H1 (cell line): ENCODE data around the gene DCUN1D4. TPM values are rescaled to one million over a fixed set of nuclear protein-coding genes. Genes with fewer than 3 reads are reported as not detected.
A peak's percentile ranks its signal among the peaks of the same experiment; 100 is the strongest.

Experiments
- CTCF ChIA-PET: fragments of 300-600 bp; sonication (Branson Sonifier 250); formaldehyde crosslinking; loops from one replicate; lab custom pipeline; 2021; ENCODE audit not compliant: partially characterized antibody; lab: Charles Lee
- POLR2A ChIA-PET: fragments of 300-600 bp; sonication (Branson Sonifier 250); formaldehyde crosslinking; loops from one replicate; lab custom pipeline; 2021; ENCODE audit warnings: inconsistent platforms; ENCODE audit not compliant: partially characterized antibody; lab: Charles Lee
- DNase-seq, 2 experiments: peaks; one replicate each; pipeline versions ENCODE4 v3.0.0 to v3.0.0-alpha.2; 2010 to 2022; ENCODE audit warnings: low spot score in 2 of 2, low read depth in 1 of 2, mixed read lengths in 1 of 2
- FAIRE-seq: peaks from 2 replicates; lab custom pipeline; 2011; peaks lifted over from hg19 to GRCh38; lab: Jason Lieb, UNC
- H2AFZ ChIP-seq: 2 replicates; pipeline ENCODE4 v1.8.1; 2012; ENCODE audit warnings: low read length, inconsistent platforms
- H2AK5ac ChIP-seq: 2 replicates; pipeline ENCODE4 v1.6.1; 2013; ENCODE audit warnings: low read depth, low read length
- H2BK120ac ChIP-seq: replicated peaks from 2 replicates; pipeline ENCODE3; 2013; ENCODE audit warnings: low read depth, low read length, inconsistent platforms
- H2BK12ac ChIP-seq: 2 replicates; pipeline ENCODE4 v1.6.1; 2013; ENCODE audit warnings: low read depth, low read length
- H2BK15ac ChIP-seq: 2 replicates; pipeline ENCODE4 v1.6.1; 2013; ENCODE audit warnings: low read length
- H2BK20ac ChIP-seq: 2 replicates; pipeline ENCODE4 v1.6.1; 2013; ENCODE audit warnings: low read length
- H2BK5ac ChIP-seq: 2 replicates; pipeline ENCODE4 v1.6.1; 2013; ENCODE audit warnings: low read depth, low read length
- H3K14ac ChIP-seq: 2 replicates; pipeline ENCODE4 v1.6.1; 2013; ENCODE audit warnings: inconsistent platforms; ENCODE audit not compliant: insufficient read length
- H3K18ac ChIP-seq: 2 replicates; pipeline ENCODE4 v1.6.1; 2013; ENCODE audit warnings: low read length; ENCODE audit errors: extremely low read depth
- H3K23ac ChIP-seq: 2 replicates; pipeline ENCODE4 v1.6.1; 2013; ENCODE audit warnings: inconsistent platforms; ENCODE audit not compliant: insufficient read length
- H3K23me2 ChIP-seq: 2 replicates; pipeline ENCODE4 v1.6.1; 2013; ENCODE audit warnings: low read depth, low read length
- H3K27ac ChIP-seq: 2 replicates; pipeline ENCODE4 v1.6.1; 2011; ENCODE audit warnings: low read depth, low read length, inconsistent platforms
- H3K27me3 ChIP-seq, 4 experiments: replicated peaks in 1 of 4; 1 replicate in 1 of 4; 2 replicates in 3 of 4; pipeline versions ENCODE4 v1.6.1 to v1.8.1; 2011 to 2013; ENCODE audit warnings: low read length in 3 of 4, mild to moderate bottlenecking in 3 of 4, inconsistent platforms in 2 of 4, mixed read lengths in 2 of 4, moderate library complexity in 1 of 4; ENCODE audit not compliant: control insufficient read depth in 3 of 4, insufficient read depth in 3 of 4; ENCODE audit errors: extremely low read depth in 1 of 4
- H3K36me3 ChIP-seq, 4 experiments: 2 replicates each; pipeline versions ENCODE4 v1.6.1 to v1.8.1; 2011 to 2013; ENCODE audit warnings: mild to moderate bottlenecking in 4 of 4, low read length in 3 of 4, moderate library complexity in 2 of 4, control low read depth in 1 of 4, inconsistent platforms in 1 of 4; ENCODE audit not compliant: insufficient read depth in 4 of 4, control insufficient read depth in 2 of 4
- H3K4ac ChIP-seq: replicated peaks from 2 replicates; pipeline ENCODE3; 2013; ENCODE audit warnings: low read length, low read depth, mixed read lengths, inconsistent platforms; ENCODE audit not compliant: insufficient read length
- H3K4me1 ChIP-seq, 4 experiments: replicated peaks in 1 of 4; 1 replicate in 1 of 4; 2 replicates in 3 of 4; pipeline versions ENCODE4 v1.6.1 to v1.8.1; 2011 to 2013; ENCODE audit warnings: low read length in 3 of 4, inconsistent platforms in 2 of 4, mixed read lengths in 1 of 4; ENCODE audit not compliant: insufficient read depth in 4 of 4, control insufficient read depth in 3 of 4
- H3K4me2 ChIP-seq, 2 experiments: 2 replicates each; pipeline versions ENCODE4 v1.6.1 to v1.8.1; 2011 to 2013; ENCODE audit warnings: low read depth in 2 of 2, low read length in 2 of 2, control low read depth in 1 of 2, inconsistent platforms in 1 of 2, mild to moderate bottlenecking in 1 of 2; ENCODE audit not compliant: insufficient read depth in 1 of 2
- H3K4me3 ChIP-seq, 4 experiments: fragments of 200-600, 300-600 bp in 1 of 4; sonication (generic), shearing (Covaris generic), sonication (Bioruptor Twin) in 1 of 4; 2 replicates each; pipeline versions ENCODE4 v1.5.1 to v1.8.1; 2011 to 2016; ENCODE audit warnings: low read length in 4 of 4, low read depth in 3 of 4, control low read depth in 2 of 4, inconsistent platforms in 2 of 4, mild to moderate bottlenecking in 2 of 4, mixed read lengths in 1 of 4, moderate library complexity in 1 of 4; ENCODE audit not compliant: insufficient read depth in 2 of 4; ENCODE audit errors: extremely low read depth in 1 of 4
- H3K56ac ChIP-seq: replicated peaks from 2 replicates; pipeline ENCODE3; 2013; ENCODE audit warnings: low read depth, mild to moderate bottlenecking, mixed read lengths, low read length, inconsistent platforms; ENCODE audit not compliant: insufficient read length
- H3K79me1 ChIP-seq: 2 replicates; pipeline ENCODE4 v1.6.1; 2013; ENCODE audit warnings: low read depth, low read length, control low read depth
- H3K79me2 ChIP-seq, 2 experiments: 2 replicates each; pipeline versions ENCODE4 v1.6.1 to v1.8.1; 2012 to 2013; ENCODE audit warnings: low read length in 2 of 2, mild to moderate bottlenecking in 2 of 2, inconsistent platforms in 1 of 2; ENCODE audit not compliant: insufficient read depth in 2 of 2, control insufficient read depth in 1 of 2
- H3K9ac ChIP-seq, 4 experiments: replicated peaks in 1 of 4; 1 replicate in 1 of 4; 2 replicates in 3 of 4; pipeline versions ENCODE4 v1.6.1 to v1.8.1; 2011 to 2013; ENCODE audit warnings: low read depth in 3 of 4, low read length in 3 of 4, control low read depth in 2 of 4, mild to moderate bottlenecking in 2 of 4, moderate library complexity in 2 of 4, inconsistent platforms in 1 of 4; ENCODE audit errors: extremely low read depth in 1 of 4
- H3K9me3 ChIP-seq, 2 experiments: 2 replicates each; pipeline versions ENCODE4 v1.6.1 to v1.8.1; 2012 to 2013; ENCODE audit warnings: mild to moderate bottlenecking in 2 of 2, moderate library complexity in 2 of 2, control low read depth in 1 of 2, inconsistent platforms in 1 of 2, low read depth in 1 of 2, low read length in 1 of 2, mixed read lengths in 1 of 2; ENCODE audit not compliant: insufficient read depth in 2 of 2
- H4K20me1 ChIP-seq, 2 experiments: replicated peaks in 1 of 2; 2 replicates each; pipeline versions ENCODE3 to v1.8.1; 2011 to 2013; ENCODE audit warnings: inconsistent platforms in 2 of 2, low read length in 2 of 2, mild to moderate bottlenecking in 1 of 2; ENCODE audit not compliant: insufficient read depth in 2 of 2, control insufficient read depth in 1 of 2
- H4K5ac ChIP-seq: 2 replicates; pipeline ENCODE4 v1.6.1; 2013; ENCODE audit warnings: low read length, low read depth, mixed read lengths, inconsistent platforms; ENCODE audit not compliant: insufficient read length
- H4K8ac ChIP-seq: 2 replicates; pipeline ENCODE4 v1.8.0; 2013; ENCODE audit warnings: mild to moderate bottlenecking, moderate library complexity, low read length, inconsistent platforms; ENCODE audit not compliant: insufficient read depth; ENCODE audit errors: extremely low read depth
- H4K91ac ChIP-seq: replicated peaks from 2 replicates; pipeline ENCODE3; 2013; ENCODE audit warnings: low read length, mixed read lengths, inconsistent platforms; ENCODE audit not compliant: insufficient read length
- CHD1 ChIP-seq: IDR thresholded peaks from 2 replicates; pipeline ENCODE4 v1.6.1; 2012; ENCODE audit warnings: low read depth, low read length, improper control_type of control experiment
- CHD2 ChIP-seq: IDR thresholded peaks from 2 replicates; pipeline ENCODE4 v1.6.1; 2012; ENCODE audit warnings: low read length, improper control_type of control experiment
- E2F6 ChIP-seq: IDR thresholded peaks from 2 replicates; pipeline ENCODE4 v1.6.1; 2012; ENCODE audit warnings: inconsistent platforms
- EP300 ChIP-seq, 2 experiments: IDR thresholded peaks; 1 replicate in 1 of 2; 2 replicates in 1 of 2; pipeline ENCODE4 v1.6.1; 2011 to 2012; ENCODE audit warnings: low read depth in 2 of 2, low read length in 2 of 2, mild to moderate bottlenecking in 2 of 2, borderline replicate concordance in 1 of 2, inconsistent platforms in 1 of 2, moderate library complexity in 1 of 2
- HDAC2 ChIP-seq, 2 experiments: fragments of 300-600 bp in 1 of 2; sonication (generic) in 1 of 2; IDR thresholded peaks; 2 replicates each; pipeline ENCODE4 v1.6.1; 2011 to 2012; ENCODE audit warnings: low read depth in 2 of 2, low read length in 2 of 2, mild to moderate bottlenecking in 2 of 2, moderate library complexity in 2 of 2, borderline replicate concordance in 1 of 2, inconsistent platforms in 1 of 2
- HDAC6 ChIP-seq: IDR thresholded peaks from one replicate; pipeline ENCODE4 v1.7.1; 2012; ENCODE audit warnings: low read depth, mild to moderate bottlenecking, inconsistent platforms, low read length, moderate library complexity
- JUND ChIP-seq: IDR thresholded peaks from 2 replicates; pipeline ENCODE4 v1.6.1; 2011; ENCODE audit warnings: mild to moderate bottlenecking, improper control_type of control experiment, low read length
- KDM1A ChIP-seq: fragments of 200-600, 300-600 bp; sonication (generic); IDR thresholded peaks from 2 replicates; pipeline ENCODE4 v1.7.1; 2016; ENCODE audit warnings: mild to moderate bottlenecking, low read length, borderline replicate concordance
- RBBP5 ChIP-seq: IDR thresholded peaks from 2 replicates; pipeline ENCODE4 v1.7.1; 2012; ENCODE audit warnings: low read depth, mild to moderate bottlenecking, inconsistent platforms, low read length, moderate library complexity, borderline replicate concordance
- SAP30 ChIP-seq: fragments of 300-600 bp; sonication (generic); IDR thresholded peaks from 2 replicates; pipeline ENCODE4 v1.7.1; 2012; ENCODE audit warnings: low read length, moderate library complexity, mild to moderate bottlenecking, inconsistent platforms; ENCODE audit not compliant: insufficient read depth, insufficient replicate concordance
- SP4 ChIP-seq: IDR thresholded peaks from 2 replicates; pipeline ENCODE4 v1.6.1; 2012; ENCODE audit warnings: low read length, inconsistent platforms
- TAF1 ChIP-seq: IDR thresholded peaks from 2 replicates; pipeline ENCODE4 v1.6.1; 2011; ENCODE audit warnings: mild to moderate bottlenecking, low read depth, low read length
- TAF7 ChIP-seq: optimal IDR thresholded peaks from 2 replicates; pipeline ENCODE3; 2011; ENCODE audit warnings: low read depth, mild to moderate bottlenecking, inconsistent platforms, low read length, moderate library complexity, borderline replicate concordance
- WGBS, 2 experiments: shearing (Covaris generic) in 1 of 2; methylation state at CpG; one replicate each; pipeline versions ENCODE4 v1.1.6 to v1.1.7; 2013 to 2015; ENCODE audit warnings: low lambda C conversion rate in 2 of 2, mixed read lengths in 2 of 2, inconsistent platforms in 1 of 2, low coverage in 1 of 2, missing lambda C conversion rate in 1 of 2; ENCODE audit not compliant: insufficient replicate concordance in 2 of 2, insufficient coverage in 1 of 2, insufficient read length in 1 of 2; ENCODE audit errors: extremely low coverage in 1 of 2, missing lambda C conversion rate in 1 of 2; 5-methylcytosine and 5-hydroxymethylcytosine counted together
- polyA plus RNA-seq, 7 experiments: library from polyadenylated mRNA; depleted of rRNA in 3 of 7; stranded (reverse) in 5 of 7; unstranded in 2 of 7; fragments of >200 nt in 5 of 7; fragments of 200-250 nt in 2 of 7; gene quantifications; 1 replicate in 5 of 7; 2 replicates in 1 of 7; 4 replicates in 1 of 7; pipeline versions ENCODE4 v1.2.1 to v1.2.3, GENCODE V29; 2011 to 2013; ENCODE audit warnings: missing spikeins in 2 of 7, mixed read lengths in 2 of 7
- total RNA-seq: library from RNA; stranded (reverse); fragmentation: NEBNext Ultra II Directional; extraction: Animal tissue kit (Norgen Biotek cat#: 25700); gene quantifications from 2 replicates; pipeline ENCODE4 v1.2.1, GENCODE V29; 2021

Gene DCUN1D4
- total and polyA plus RNA-seq, 2 of the 8 experiments (the other 6 are each of a cell fraction or from before 2014, with no cell fraction given), result 22.9 to 55.9 TPM

DNA sequence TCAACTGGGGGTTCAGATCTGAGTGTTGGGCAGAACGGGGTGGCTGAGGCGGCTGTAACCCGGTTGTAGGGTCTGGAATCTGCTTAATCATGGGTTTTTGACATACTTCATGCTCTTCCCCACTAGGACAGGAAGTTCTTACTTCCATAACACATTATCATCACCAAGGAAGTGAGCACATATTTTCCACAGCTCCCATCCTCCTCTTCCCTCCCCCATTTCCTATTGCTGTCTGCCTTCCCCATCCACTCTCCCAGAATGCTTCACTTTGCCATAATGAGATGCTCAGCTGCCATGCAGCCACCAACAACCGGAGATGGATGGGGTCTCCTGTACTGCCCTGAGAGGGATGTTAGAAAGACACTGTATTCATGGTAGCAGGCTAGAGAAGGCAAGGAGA lies 6.4 kb upstream of the DCUN1D4 start:
- H3K79me1 ChIP-seq, result no peaks in the 10 kb centered on the region
- no peak overlapping the region for H2BK12ac ChIP-seq
- H3K4me1 ChIP-seq, result no peaks in the 10 kb centered on the region
- 0 out of 2 replicates have a peak overlapping the region, but pooled peaks have one; percentile 5 for H2AFZ ChIP-seq
- no peak overlapping the region for H2BK15ac ChIP-seq
- no peak overlapping the region for H3K4me2 ChIP-seq
- no peak overlapping the region for H3K18ac ChIP-seq
- H3K23ac ChIP-seq, result no peak overlapping the region
- H3K4me3 ChIP-seq, result no peak overlapping the region
- H3K23me2 ChIP-seq, result no peaks in the 10 kb centered on the region
- peaks cover 0 to 2% (median 0%) of the 10 kb centered on the region in 4 experiments; a peak in 2 of 7 replicates for H3K27me3 ChIP-seq
- no peaks in the 10 kb centered on the region for H3K9me3 ChIP-seq
- no peak overlapping the region for H4K91ac ChIP-seq
- ChIA-PET POLR2A (no interaction called here), CTCF (interaction anchor here (1.0 to 1.1 kb wide), 3 partner anchors 16 to 179 kb away, joined by 3 read pairs; no protein-coding TSS in a partner anchor)
- no peak overlapping the region for H3K27ac ChIP-seq
- WGBS, 2 experiments, result 91% methylated on average over 4 of the region's 4 CpGs; no CpG with 5 or more reads in 1 of the 2 experiments
- no peak for DNase-seq
- H4K20me1 ChIP-seq, result no peaks in the 10 kb centered on the region
- H2AK5ac ChIP-seq, result no peak overlapping the region
- no peak overlapping the region for H2BK20ac ChIP-seq
- H2BK120ac ChIP-seq, result no peak overlapping the region
- no peak overlapping the region for H3K56ac ChIP-seq
- no peak overlapping the region for H2BK5ac ChIP-seq
- no peak overlapping the region for H4K8ac ChIP-seq
- no peak overlapping the region for H4K5ac ChIP-seq
- H3K36me3 ChIP-seq, result no peaks in the 10 kb centered on the region
- no peaks in the 10 kb centered on the region for H3K79me2 ChIP-seq
- no peak overlapping the region for H3K14ac ChIP-seq
- no peak overlapping the region for H3K9ac ChIP-seq
- no peak for FAIRE-seq
- H3K4ac ChIP-seq, result no peak overlapping the region
- TF ChIP-seq JUND (no peak), TAF7 (no peak), RBBP5 (no peak), HDAC6 (no peak), HDAC2 (IDR thresholded peaks at IDR 0.05; ENCODE audit: borderline replicate concordance in 1 of 2, low read depth in 2 of 2, low read length in 2 of 2) (no peak), SP4 (no peak), SAP30 (no peak), EP300 (IDR thresholded peaks at IDR 0.05; ENCODE audit: borderline replicate concordance in 1 of 2, low read depth in 2 of 2, low read length in 2 of 2) (no peak), TAF1 (no peak), E2F6 (no peak), CHD2 (no peak), CHD1 (no peak), KDM1A (no peak)
